ENCODE measurements around the gene RPL18.

The RPL18 gene

DNA sequence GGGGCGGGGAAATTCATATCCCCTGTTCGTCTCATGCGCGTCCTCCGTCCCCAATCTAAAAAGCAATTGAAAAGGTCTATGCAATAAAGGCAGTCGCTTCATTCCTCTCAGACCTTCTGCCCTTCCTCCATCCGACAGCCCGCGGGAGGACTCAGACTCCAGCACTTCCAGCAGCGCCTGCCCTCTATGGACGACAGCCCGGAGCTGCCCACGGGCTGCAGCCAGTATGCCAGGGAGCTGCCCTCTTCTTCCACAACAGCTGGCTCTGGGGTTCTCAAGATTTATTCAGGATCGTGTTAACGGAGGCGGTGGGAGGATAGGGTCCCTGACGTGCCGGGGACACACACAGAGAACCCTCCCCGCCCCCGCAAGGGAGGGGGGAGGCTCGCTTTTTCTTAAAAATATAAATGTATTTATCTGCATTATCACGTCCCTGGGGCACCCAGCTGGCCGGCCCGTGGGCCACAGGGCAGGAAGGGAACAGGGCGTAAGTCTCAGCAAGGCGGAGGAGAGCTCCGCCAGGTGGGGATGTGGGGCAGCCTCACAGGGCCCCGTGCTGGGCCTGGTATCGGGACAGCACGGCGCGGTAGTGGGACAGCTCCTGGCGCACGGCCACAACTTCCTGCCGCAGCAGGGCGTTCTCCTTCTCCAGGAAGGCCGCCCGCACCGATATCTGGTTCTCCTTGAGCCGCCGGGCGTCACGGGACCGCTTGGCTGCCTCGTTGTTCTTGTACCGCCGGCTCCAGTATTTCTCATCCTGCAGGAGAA is 11.5 kb upstream of the RPL18 start:
- DNase-seq (ENCODE audit: low read depth in 2 of 2): no peak

DNA sequence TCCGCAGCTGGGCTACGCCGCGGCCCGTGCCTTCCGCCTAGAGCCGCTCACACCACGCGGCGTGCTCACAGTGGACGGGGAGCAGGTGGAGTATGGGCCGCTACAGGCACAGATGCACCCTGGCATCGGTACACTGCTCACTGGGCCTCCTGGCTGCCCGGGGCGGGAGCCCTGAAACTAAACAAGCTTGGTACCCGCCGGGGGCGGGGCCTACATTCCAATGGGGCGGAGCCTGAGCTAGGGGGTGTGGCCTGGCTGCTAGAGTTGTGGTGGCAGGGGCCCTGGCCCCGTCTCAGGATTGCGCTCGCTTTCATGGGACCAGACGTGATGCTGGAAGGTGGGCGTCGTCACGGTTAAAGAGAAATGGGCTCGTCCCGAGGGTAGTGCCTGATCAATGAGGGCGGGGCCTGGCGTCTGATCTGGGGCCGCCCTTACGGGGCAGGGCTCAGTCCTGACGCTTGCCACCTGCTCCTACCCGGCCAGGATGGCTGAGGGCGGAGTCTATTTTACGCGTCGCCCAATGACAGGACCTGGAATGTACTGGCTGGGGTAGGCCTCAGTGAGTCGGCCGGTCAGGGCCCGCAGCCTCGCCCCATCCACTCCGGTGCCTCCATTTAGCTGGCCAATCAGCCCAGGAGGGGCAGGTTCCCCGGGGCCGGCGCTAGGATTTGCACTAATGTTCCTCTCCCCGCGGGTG is 10.8 kb upstream of the RPL18 start:
- DNase-seq (ENCODE audit: low read depth in 2 of 2): no peak

DNA sequence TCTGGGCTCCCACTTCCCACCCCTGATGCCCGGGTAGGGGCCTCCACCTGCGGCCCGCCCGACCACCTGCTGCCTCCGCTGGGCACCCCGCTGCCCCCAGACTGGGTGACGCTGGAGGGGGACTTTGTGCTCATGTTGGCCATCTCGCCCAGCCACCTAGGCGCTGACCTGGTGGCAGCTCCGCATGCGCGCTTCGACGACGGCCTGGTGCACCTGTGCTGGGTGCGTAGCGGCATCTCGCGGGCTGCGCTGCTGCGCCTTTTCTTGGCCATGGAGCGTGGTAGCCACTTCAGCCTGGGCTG is 10.3 kb upstream of the RPL18 start:
- DNase-seq (ENCODE audit: low read depth in 2 of 2): no peak

DNA sequence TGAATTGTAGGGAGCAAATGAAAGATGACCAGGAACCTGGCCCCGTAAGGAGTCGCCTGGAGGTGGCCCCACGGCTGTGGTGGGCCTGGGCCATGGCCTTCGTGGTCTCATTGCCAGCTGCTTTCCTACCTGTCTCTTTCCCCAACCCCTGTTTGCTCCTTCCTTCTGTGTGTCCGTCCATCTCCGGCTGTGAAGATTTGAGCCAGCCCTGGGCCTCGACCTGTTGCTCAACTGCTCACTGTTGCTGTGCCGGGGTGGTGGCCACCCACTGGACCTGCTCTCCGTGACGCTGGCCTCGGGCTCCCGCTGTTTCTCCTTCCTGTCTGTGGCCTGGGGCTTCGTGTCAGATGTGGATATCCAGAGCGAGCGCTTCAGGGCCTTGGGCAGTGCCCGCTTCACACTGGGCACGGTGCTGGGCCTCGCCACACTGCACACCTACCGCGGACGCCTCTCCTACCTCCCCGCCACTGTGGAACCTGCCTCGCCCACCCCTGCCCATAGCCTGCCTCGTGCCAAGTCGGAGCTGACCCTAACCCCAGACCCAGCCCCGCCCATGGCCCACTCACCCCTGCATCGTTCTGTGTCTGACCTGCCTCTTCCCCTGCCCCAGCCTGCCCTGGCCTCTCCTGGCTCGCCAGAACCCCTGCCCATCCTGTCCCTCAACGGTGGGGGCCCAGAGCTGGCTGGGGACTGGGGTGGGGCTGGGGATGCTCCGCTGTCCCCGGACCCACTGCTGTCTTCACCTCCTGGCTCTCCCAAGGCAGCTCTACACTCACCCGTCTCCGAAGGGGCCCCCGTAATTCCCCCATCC is 9.7 kb upstream of the RPL18 start:
- DNase-seq (ENCODE audit: low read depth in 2 of 2): no peak

DNA sequence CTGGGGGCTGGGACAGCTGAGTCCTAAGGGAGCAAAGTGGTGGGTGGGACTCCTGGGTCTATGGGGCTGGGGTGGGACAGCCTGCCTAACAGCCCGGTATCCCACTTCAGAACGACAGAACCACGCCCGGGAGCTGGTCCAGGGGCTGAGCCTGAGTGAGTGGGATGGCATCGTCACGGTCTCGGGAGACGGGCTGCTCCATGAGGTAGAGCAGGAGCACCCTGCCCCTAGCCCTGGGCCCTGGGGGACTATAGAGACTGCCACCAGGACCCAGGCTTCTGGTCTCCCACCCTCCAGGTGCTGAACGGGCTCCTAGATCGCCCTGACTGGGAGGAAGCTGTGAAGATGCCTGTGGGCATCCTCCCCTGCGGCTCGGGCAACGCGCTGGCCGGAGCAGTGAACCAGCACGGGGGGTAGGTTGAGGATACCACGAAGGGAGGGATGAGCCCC is 8.9 kb upstream of the RPL18 start:
- DNase-seq (ENCODE audit: low read depth in 2 of 2): no peak

DNA sequence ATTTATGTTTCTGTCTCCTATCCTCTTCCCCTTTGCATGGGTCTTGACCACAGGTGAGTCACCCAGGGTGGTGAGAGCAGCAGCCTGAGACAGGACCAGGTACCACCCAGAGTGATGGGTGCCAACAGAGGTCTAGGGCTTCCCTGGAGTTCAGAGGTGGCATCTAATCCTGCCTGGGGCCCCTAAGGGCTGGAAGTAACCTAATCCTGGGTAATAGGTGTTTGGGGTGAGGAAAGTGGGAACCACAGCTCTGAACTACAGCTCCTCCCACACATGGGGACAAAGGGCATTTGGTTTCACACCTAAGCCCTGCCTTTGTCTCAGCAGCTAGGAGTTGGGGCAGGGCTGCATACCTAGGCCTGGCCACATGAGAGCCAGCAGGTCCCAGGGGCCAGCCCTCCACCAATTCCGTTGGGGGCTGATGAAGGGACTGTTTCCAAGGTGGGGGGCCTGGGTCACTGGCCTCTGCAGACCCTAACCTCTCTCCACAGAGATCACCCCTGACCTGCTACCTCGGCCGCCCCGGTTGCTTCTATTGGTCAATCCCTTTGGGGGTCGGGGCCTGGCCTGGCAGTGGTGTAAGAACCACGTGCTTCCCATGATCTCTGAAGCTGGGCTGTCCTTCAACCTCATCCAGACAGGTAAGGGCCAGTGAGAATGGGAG is 8.4 kb upstream of the RPL18 start:
- DNase-seq (ENCODE audit: low read depth in 2 of 2): no peak

DNA sequence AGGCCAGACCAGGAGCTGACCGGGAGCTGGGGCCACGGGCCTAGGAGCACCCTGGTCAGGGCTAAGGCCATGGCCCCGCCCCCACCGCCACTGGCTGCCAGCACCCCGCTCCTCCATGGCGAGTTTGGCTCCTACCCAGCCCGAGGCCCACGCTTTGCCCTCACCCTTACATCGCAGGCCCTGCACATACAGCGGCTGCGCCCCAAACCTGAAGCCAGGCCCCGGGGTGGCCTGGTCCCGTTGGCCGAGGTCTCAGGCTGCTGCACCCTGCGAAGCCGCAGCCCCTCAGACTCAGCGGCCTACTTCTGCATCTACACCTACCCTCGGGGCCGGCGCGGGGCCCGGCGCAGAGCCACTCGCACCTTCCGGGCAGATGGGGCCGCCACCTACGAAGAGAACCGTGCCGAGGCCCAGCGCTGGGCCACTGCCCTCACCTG is 6.9 kb upstream of the RPL18 start:
- DNase-seq (ENCODE audit: low read depth in 2 of 2): no peak

DNA sequence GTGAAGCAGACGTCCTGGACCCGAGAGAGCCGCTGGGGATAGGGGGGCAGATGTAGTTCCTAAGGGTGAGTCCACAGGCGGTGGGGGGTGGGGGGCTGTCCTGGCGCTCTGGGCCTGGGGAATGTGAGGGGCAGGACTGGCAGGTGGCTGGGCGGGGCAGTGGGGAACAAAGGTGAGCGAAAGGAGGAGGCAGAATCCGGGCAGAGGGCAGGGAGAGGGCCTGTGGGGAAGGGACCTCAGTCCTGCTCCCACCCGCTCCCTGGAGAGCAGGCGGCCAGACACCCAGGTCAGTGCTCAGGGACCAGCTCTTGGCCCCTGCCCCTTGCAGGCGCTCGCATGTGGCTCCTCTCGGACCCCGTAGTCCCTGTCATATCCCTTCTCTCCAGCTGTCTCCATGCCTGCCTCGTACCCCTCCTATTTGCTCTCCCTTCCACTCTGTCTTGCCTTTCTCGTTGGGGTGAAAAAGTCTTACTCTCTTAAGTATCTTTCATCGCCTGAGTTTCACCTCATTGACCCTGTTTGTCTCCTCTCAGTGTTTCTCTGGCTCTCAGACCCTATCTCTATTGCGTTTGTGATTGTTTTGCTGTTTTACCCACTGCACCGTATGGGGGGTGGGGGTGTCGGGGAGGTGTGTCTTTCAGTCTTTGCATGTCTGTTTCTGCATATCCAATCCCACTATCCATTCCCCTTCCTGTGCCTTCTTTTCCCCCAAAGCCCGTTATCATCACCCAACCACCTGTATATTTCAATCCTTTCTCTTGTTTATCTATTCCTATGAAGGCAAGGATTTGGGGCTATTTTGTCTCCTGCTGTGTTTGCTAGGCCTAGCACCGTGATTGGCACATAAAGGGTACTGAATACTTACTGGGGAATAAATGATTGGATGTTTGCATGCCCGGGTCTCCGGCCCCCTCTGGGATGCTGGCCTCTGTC is 6.1 kb upstream of the RPL18 start:
- DNase-seq (ENCODE audit: low read depth in 2 of 2): no peak

DNA sequence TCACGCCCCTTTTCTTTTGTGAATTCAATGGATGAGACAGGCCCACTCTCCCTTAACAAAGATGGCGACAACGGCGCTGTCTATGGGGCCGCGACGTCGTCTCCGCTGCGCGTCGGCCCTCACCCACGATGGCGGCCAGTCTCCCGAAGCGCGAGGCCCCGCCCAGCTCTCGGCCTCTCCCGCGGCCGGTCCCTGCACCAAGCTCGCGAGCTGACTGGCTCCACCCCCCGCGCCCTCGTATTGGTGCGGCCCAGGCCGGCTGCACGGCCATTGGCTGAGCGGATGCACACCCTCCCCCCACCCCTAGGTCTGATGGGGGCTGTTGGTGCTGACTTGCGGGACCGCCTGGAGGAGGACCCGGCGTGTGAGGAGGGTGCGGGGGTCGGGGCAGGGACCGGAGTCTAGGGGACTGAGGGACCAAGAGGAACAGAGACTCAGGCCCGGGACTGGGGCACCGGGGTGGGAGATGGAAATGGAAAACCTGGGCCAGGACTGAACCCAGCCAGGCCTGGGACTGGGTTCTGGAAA is 5.2 kb upstream of the RPL18 start:
- peak; percentile 86 to 92 for DNase-seq (ENCODE audit: low read depth in 2 of 2)

DNA sequence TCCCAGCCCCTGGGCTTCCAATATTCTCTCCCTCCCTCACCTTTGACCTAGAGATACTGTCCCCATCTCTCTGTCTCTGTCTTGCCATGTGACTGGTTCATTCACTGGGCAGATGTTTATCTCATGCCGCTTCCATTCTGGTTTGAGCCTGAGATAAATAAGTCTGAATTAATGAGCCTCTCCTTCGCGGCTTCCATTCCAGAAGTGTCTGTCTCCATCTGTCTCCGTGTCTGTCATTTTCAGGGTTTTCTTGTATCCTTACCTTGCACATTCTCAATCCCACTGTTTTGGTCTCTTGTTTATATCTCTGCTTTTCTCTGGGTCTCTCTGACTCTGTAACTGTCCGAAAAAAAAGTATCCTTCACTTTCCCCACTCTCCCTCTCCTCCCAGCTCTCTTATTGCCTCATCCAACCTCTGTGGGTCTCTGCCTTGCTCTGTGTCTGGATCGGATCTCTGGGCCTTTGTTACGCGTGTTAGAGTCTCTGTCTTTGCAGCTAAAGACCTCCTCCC is 4.6 kb upstream of the RPL18 start:
- DNase-seq (ENCODE audit: low read depth in 2 of 2): no peak

DNA sequence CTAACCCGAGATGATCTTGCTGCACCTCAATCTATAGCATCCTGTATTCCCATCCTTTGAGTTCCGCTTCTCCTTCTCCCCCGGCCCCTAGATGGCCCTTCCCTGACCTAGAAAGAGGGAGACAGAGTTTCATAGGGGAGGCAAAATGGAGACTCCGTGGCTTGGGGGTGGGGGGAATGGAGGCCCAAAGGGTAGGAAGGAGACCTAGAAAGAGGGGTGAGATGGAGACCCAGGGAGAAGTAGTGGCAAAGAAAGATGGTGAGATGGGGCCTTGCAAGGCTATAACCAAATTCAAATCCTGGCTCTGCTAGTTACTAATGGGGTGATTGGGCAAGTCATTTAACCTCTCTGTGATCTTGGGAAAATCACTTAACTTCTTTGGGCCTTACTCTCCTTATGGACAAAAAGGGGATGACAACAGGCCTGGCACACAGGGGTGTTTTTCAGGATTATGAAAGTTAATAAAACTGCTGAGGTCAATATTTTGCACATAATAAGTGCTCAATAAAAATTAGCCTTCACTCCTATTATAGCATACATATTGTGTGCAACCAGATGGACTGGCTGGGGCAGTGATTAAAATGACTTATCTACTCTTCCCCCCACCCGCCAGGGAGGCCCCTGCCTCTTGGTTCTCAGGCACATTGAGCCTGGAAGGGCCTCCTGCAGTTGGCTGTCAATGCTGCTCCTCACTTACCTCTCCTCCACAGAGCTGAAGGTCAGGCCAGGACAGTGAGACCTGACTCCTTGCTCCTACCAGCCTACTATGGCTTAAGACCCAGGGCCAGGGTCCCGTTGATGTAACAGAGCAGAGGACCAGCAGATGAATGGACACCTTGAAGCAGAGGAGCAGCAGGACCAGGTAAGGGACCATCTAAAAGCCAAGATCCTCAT is 961 bp upstream of the RPL18 start:
- DNase-seq (ENCODE audit: low read depth in 2 of 2): no peak

DNA sequence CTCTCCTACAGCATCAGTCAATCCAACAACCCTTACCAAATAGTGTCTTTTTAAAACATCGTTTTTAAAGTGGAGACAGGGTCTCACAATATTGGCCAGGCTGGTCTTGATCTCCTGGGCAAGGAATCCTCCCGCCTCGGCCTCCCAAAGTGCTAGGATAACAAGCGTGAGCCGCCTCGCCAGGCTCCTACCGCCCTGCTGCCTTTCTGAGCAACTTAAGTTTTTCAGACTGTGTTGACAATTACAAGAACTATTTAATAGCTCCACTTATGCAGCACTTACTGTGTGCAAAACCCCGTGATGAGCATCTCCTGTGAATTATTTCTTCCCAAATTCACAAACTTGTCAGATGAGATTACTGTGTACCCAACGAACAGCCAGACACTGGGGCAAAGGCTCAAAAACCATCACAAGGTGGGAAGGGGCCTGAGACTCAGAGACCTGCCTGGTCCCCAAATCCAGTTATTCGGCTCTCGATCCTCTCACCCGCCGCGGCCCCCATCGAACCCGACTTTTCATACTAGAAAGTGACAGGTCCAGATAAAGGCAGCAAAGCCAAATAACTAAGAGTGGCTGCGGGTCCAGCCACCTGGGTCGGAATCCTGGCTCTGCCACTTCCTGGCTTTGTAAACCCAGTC is 581 bp downstream of the RPL18 start:
- no peak for DNase-seq (ENCODE audit: low read depth in 2 of 2)

DNA sequence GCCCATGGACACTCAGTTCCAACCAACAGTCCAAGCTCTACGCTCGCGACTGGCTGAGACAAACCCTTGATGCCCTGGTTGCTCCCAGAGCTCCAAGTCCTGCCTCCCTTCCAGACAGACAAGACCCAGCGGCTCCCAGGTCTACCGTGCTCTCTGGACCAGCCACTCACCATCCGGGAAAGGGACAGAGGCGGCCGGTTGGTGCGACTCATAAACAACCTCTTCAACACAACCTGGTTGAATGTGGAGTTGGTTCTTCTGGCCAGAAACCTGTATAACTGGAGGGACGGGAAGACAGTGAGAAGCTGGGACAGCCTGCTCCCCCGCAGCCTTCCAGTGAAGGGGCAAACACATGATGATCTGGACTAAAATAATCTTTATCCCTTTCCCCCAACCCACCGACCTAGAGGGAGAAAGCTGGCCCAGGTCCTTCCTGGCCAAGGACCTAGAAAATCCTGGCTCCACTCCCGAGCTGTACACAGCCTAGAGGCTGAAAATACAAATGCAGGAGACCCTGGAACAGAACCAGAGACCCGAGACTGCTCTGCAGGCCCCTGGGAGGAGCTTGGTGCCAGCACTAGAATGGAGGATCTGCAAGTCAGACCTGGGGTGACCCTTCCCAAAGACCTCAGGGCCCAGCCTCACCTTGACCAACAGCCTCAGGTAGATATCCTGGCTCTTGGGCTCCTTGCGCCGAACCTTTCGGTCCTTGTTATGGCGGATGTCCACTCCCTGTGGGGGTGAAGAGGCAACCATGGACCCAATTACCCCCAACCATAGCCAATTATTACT is 1.6 kb downstream of the RPL18 start:
- no peak for DNase-seq (ENCODE audit: low read depth in 2 of 2)

DNA sequence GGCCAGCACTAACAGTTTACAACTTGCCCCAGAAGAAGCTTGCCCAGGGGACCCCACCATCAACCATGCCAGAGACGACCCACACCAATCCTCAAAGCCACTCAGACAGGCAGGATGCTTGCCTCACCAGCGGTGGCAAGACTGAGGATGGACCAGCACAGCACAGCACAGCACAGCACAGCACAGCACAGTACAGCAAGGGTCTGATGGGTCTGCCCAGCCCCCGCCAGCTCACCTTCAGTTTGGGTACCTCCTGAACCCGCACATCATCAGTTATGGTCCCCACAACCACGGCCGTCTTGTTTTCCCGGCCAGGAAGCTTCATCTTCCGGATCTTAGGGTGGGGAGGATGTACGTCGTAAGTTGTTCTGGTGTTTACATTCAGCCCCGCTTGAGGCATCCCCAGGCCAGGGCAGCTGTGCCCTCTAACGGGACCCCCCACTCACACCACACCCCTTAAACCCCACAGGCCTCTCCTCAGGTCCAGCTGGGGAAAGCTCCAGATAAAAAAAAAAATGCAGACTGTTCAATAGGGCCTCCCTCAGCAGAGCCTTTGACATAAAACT is 2.4 kb downstream of the RPL18 start:
- no peak for DNase-seq (ENCODE audit: low read depth in 2 of 2)

DNA sequence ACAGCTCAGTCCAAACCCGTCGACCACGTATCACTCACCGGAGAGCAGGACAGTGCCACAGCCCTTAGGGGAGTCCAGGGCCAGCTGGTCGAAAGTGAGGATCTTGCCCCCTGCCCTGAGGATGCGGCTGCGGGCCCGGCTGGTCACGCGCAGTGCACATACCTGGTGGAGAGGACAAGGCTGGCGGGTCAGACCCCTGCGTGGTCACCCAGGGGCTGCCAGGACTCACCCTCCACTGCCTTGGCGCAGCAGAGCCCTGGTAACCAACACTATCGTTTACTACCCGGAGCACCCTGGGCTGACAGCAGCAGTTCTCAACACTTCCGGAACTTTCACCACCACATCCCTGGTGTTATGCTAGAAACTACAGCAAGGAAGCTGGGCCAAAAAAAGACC is 2.9 kb downstream of the RPL18 start:
- DNase-seq (ENCODE audit: low read depth in 2 of 2): no peak

DNA sequence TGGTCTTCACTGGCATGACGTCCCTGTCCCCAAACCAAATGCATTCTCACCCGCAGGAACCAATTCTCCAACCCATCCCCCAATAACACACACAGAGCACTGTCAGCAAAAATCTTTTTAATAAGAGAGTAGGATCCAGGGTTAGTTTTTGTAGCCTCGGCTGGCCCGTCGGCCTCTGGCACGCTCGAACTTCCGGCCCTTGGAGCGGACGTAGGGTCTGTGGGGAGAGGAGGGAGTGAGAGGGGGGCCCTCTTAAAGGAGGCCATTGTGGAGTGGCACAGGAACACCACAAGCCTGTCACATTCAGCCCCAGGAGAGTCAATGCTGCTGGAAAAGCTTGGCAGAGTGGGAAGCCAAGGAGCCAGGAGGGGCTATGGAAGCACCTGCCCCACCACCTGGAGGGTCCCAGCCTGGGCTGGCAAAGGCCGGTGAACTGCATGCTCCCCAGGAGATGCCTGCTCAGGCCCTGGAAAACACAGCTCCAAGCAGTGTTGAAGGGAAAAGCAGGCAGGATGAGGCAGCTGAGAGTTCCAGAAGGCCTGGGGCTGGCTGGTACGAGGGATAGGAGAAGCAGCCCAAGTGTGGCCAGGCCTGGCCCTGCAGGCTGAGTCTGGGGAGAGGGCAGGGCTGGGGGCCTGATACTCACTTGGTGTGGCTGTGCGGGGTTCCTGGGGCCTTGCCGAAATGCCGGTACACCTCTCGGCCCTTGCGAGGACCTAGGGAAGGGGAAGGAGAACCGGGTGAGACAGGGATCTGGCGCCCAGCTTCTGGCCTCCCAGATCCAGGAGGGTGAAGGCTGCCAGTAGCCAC is 3.5 kb downstream of the RPL18 start:
- DNase-seq (ENCODE audit: low read depth in 2 of 2): no peak
